GM13977 (cell line): ENCODE results near the gene MTCL3.

Experiments used
- DNase-seq: peaks from one replicate; pipeline ENCODE4 v3.0.0; 2012; ENCODE audit warnings: low spot score
- CTCF ChIP-seq: IDR thresholded peaks from 2 replicates; pipeline ENCODE4 v1.5.1; 2012; ENCODE audit warnings: mild to moderate bottlenecking, control low read depth; ENCODE audit not compliant: insufficient read depth; ENCODE audit errors: extremely low read depth, missing control alignments
- in situ Hi-C: fragments of 300-500 bp; cut with MboI; formaldehyde crosslinking; loops from one replicate; pipeline ENCODE4 v1.12.0; 2022; ENCODE audit warnings: low sequenced_read_pairs, low pct_unique_long_range_greater_than_20kb, mixed read lengths, inconsistent platforms; ENCODE audit not compliant: unreplicated experiment

MTCL3 gene

GRCh38 chr6:127451388-127451787 lies 67.7 kb downstream of the MTCL3 start:
- in situ Hi-C loops: no loop called here
- DNase-seq: no peak
- TF ChIP-seq CTCF: no peak

GRCh38 chr6:127447780-127448179 lies 71.4 kb downstream of the MTCL3 start:
- in situ Hi-C loops: no loop called here
- DNase-seq: no peak
- TF ChIP-seq CTCF: no peak

- no peak for TF ChIP-seq CTCF
- DNase-seq: no peak
- in situ Hi-C loops: no loop called here
Measured at GRCh38 chr6:127446356-127446755, 72.8 kb downstream of the MTCL3 start.

- no peak for DNase-seq
- no peak for TF ChIP-seq CTCF
- in situ Hi-C loops: no loop called here
Measured at GRCh38 chr6:127441881-127442280, 77.3 kb downstream of the MTCL3 start.

- TF ChIP-seq CTCF: no peak
- in situ Hi-C loops: no loop called here
- DNase-seq: no peak
Measured at GRCh38 chr6:127439718-127440117, 79.4 kb downstream of the MTCL3 start.

GRCh38 chr6:127436578-127437110 lies 82.5 kb downstream of the MTCL3 start:
- in situ Hi-C loops: no loop called here
- DNase-seq: no peak

More at GRCh38 chr6:127436578-127437110, 82.5 kb downstream of the MTCL3 start:
- TF ChIP-seq CTCF: no peak
